K562 (cell line): ENCODE results near the gene SYS1. TPM values are rescaled to one million over a fixed set of nuclear protein-coding genes. Genes with fewer than 3 reads are reported as not detected.

Experiments
- ATAC-seq: fragments of 200-7000 bp; cut with Tn5 transposase; 3 replicates; pipeline ENCODE4 v1.9.1; 2020; ENCODE audit warnings: moderate library complexity
- BruUV-seq: library from RNA; stranded (reverse); fragments of 400-500 nt; replicated peaks from 2 replicates; lab custom pipeline; 2021; lab: Mats Ljungman, UMichigan
- CTCF ChIA-PET: fragments of 300-600 bp; formaldehyde crosslinking; extraction: SDS; loops from one replicate; lab custom pipeline; 2021; ENCODE audit warnings: low intra/inter-chr PET ratio; lab: Yijun Ruan, JAX
- POLR2A ChIA-PET: fragments of 300-600, 350-650 bp; sonication (Branson Sonifier 250); formaldehyde crosslinking; extraction: SDS; loops from one replicate; lab custom pipeline; 2021; ENCODE audit warnings: antibody characterized with exemption, inconsistent platforms; lab: Yijun Ruan, JAX
- DNase-seq, 4 experiments: peaks; one replicate each; pipeline versions ENCODE4 v3.0.0 to v3.0.0-alpha.2; 2011 to 2018; ENCODE audit warnings: low spot score in 3 of 4, mixed read lengths in 3 of 4; ENCODE audit errors: extremely low read depth in 1 of 4
- FAIRE-seq: peaks from 2 replicates; lab custom pipeline; 2011; peaks lifted over from hg19 to GRCh38; lab: Jason Lieb, UNC
- H2AFZ ChIP-seq: 2 replicates; pipeline ENCODE4 v1.6.0; 2011; ENCODE audit warnings: low read depth, low read length, control low read depth, inconsistent platforms
- H3K27ac ChIP-seq: fragments of 200-600 bp; 3 replicates; pipeline ENCODE4 v1.8.0; 2011; ENCODE audit warnings: low read depth, mild to moderate bottlenecking, control low read depth, inconsistent platforms, low read length, moderate library complexity, mixed read lengths; ENCODE audit errors: extremely low read depth
- H3K27me3 ChIP-seq, 2 experiments: fragments of 300-600 bp in 1 of 2; 2 replicates in 1 of 2; 3 replicates in 1 of 2; pipeline versions ENCODE4 v1.6.0 to v1.8.0; 2011; ENCODE audit warnings: inconsistent platforms in 2 of 2, low read length in 2 of 2, mild to moderate bottlenecking in 1 of 2, mixed read lengths in 1 of 2, moderate library complexity in 1 of 2; ENCODE audit not compliant: control insufficient read depth in 2 of 2, insufficient read depth in 2 of 2
- H3K36me3 ChIP-seq: fragments of 300-600 bp; 3 replicates; pipeline ENCODE4 v1.8.0; 2011; ENCODE audit warnings: mild to moderate bottlenecking, low read length, inconsistent platforms; ENCODE audit not compliant: control insufficient read depth, insufficient read depth
- H3K4me1 ChIP-seq, 2 experiments: fragments of 200-600 bp in 1 of 2; replicated peaks in 1 of 2; 2 replicates in 1 of 2; 3 replicates in 1 of 2; pipeline versions ENCODE4 v1.5.1 to v1.8.0; 2011; ENCODE audit warnings: inconsistent platforms in 2 of 2, low read length in 2 of 2, mild to moderate bottlenecking in 1 of 2, mixed read lengths in 1 of 2, moderate library complexity in 1 of 2; ENCODE audit not compliant: control insufficient read depth in 2 of 2, insufficient read depth in 2 of 2
- H3K4me2 ChIP-seq: 2 replicates; pipeline ENCODE4 v1.6.1; 2011; ENCODE audit warnings: low read length, control low read depth, inconsistent platforms, mixed read lengths; ENCODE audit not compliant: insufficient read depth
- H3K4me3 ChIP-seq: fragments of 200-600 bp; sonication (generic), shearing (Covaris generic); 2 replicates; pipeline ENCODE4 v1.5.1; 2016; ENCODE audit warnings: control low read depth, inconsistent platforms
- H3K79me2 ChIP-seq: fragments of 200-600 bp; 3 replicates; pipeline ENCODE4 v1.8.0; 2011; ENCODE audit warnings: low read length, inconsistent platforms; ENCODE audit not compliant: control insufficient read depth, insufficient read depth
- H3K9ac ChIP-seq, 2 experiments: 2 replicates each; pipeline versions ENCODE4 v1.6.0 to v1.6.1; 2011; ENCODE audit warnings: low read depth in 2 of 2, low read length in 2 of 2, control low read depth in 1 of 2, inconsistent platforms in 1 of 2, mild to moderate bottlenecking in 1 of 2, mixed read lengths in 1 of 2; ENCODE audit not compliant: insufficient read depth in 1 of 2
- H3K9me1 ChIP-seq: one replicate; pipeline ENCODE4 v1.6.0; 2011; ENCODE audit warnings: inconsistent platforms, mild to moderate bottlenecking, low read length, moderate library complexity; ENCODE audit not compliant: control insufficient read depth, insufficient read depth
- H3K9me3 ChIP-seq: replicated peaks from 2 replicates; pipeline ENCODE4 v1.5.1; 2011; ENCODE audit warnings: low read depth, low read length, inconsistent platforms; ENCODE audit not compliant: control insufficient read depth, insufficient read depth
- H4K20me1 ChIP-seq: replicated peaks from 2 replicates; pipeline ENCODE4 v1.6.1; 2011; ENCODE audit warnings: low read length, inconsistent platforms, mixed read lengths; ENCODE audit not compliant: control insufficient read depth, insufficient read depth
- SAFB ChIP-seq: fragments of 200-400 bp; formaldehyde crosslinking; IDR thresholded peaks from 2 replicates; pipeline ENCODE4 v1.6.1; 2017; ENCODE audit warnings: low read depth, low read length, borderline replicate concordance
- ZNF707 ChIP-seq: fragments of 250-450 bp; sonication (Bioruptor Pico); conservative IDR thresholded peaks from 2 replicates; pipeline ENCODE4 v1.8.0; 2022; ENCODE audit warnings: inconsistent platforms, mild to moderate bottlenecking, moderate library complexity
- ZNF717 ChIP-seq: fragments of 250-450 bp; sonication (Bioruptor Pico); IDR thresholded peaks from 2 replicates; pipeline ENCODE4 v1.5.0; 2021
- WGBS: fragments of 100-300 bp; shearing (Covaris generic); methylation state at CpG from one replicate; pipeline ENCODE4 v1.1.6; 2016; ENCODE audit warnings: low coverage, mixed read lengths; ENCODE audit not compliant: insufficient coverage; ENCODE audit errors: missing lambda C conversion rate; 5-methylcytosine and 5-hydroxymethylcytosine counted together
- in situ Hi-C: fragments of 300-500 bp; cut with MboI; formaldehyde crosslinking; loops from 4 replicates; pipeline ENCODE4 v1.15.0; 2018; ENCODE audit warnings: inconsistent platforms, mixed read lengths
- intact Hi-C: fragments of 100-400 bp; cut with micrococcal nuclease; formaldehyde crosslinking; loops from 2 replicates; pipeline ENCODE4 v1.14.2; 2022
- polyA plus RNA-seq, 8 experiments: library from polyadenylated mRNA; depleted of rRNA in 4 of 8; stranded (reverse) in 5 of 8; unstranded in 3 of 8; fragments of >200 nt; fragmentation: Nextera tagmentation in 2 of 8; fragmentation: Illumina TruSeq in 1 of 8; extraction: Ambion mirVana in 2 of 8; extraction: Trizol in 1 of 8; gene quantifications; 2 replicates each; pipeline versions ENCODE4 v1.2.1 to v1.2.3, GENCODE V29; 2011 to 2014; ENCODE audit warnings: inconsistent platforms in 1 of 8, missing spikeins in 1 of 8
- total RNA-seq, 7 experiments: library from RNA; depleted of rRNA in 6 of 7; stranded (reverse); fragments of >200 nt in 6 of 7; fragmentation: Illumina TruSeq in 2 of 7; extraction: Trizol in 2 of 7; gene quantifications; 2 replicates each; pipeline versions ENCODE4 v1.2.1 to v1.2.3, GENCODE V29; 2011 to 2021; ENCODE audit warnings: low replicate concordance in 1 of 7

The SYS1 gene
- total and polyA plus RNA-seq, 9 of the 15 experiments (the other 6 are each of a cell fraction or from before 2014, with no cell fraction given) = 11.1 to 25.2 (median 17.5) TPM

DNA sequence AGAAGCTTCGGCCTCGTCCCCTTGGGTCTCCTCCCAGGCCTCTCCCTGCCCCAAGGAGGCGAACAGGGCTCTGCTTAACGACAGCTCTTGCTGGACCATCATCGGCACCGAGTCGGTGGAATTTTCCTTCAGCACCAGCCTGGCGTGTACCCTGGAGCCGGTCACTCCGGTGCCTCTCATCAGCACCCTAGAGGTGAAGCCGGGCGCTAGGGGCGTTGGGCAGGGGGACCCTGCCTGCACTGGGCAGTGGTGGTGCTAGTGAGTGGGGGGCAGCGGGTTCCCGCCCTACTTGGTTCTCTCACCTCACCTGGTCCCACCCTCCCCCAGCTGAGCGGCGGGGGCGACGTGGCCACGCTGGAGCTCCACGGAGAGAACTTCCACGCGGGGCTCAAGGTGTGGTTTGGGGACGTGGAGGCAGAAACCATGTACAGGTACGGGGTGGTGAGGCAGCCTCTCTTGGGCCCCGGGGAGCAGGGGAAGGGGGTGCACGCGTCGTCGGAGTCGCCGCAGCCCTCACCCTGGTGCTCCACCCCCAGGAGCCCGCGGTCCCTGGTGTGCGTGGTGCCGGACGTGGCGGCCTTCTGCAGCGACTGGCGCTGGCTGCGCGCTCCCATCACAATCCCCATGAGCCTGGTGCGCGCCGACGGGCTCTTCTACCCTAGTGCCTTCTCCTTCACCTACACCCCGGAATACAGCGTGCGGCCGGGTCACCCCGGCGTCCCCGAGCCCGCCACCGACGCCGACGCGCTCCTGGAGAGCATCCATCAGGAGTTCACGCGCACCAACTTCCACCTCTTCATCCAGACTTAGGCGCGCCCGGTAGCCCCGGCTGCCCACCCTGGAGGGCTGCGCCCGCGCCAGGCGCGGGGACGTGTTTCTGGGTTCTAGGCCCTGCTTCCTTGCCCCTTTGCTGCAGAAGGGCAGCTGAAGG lies 46.5 kb upstream of the SYS1 start:
- no peak overlapping the region for H3K9ac ChIP-seq
- 17% methylated on average over 52 of the region's 71 CpGs for WGBS
- TF ChIP-seq ZNF707 (no peak), SAFB (peak; percentile 19; the same call in 1 of the 2 replicates), ZNF717 (CRISPR knock-in tag) (no peak)
- TF ChIP-seq, all 486 proteins: peak for 1
- H3K27me3 ChIP-seq = peaks cover 13 to 47% of the 10 kb centered on the region in 2 experiments; a peak in 4 of 5 replicates
- BruUV-seq = no TSS peak
- POLR2A ChIA-PET = interaction anchor here (0.6 to 1.1 kb wide), 6 partner anchors 9 to 349 kb away, joined by 3 read pairs; no protein-coding TSS in a partner anchor
- H3K9me3 ChIP-seq = no peaks in the 10 kb centered on the region
- no peaks in the 10 kb centered on the region for H3K79me2 ChIP-seq
- no peak for DNase-seq
- FAIRE-seq = no peak
- in situ Hi-C loops (no loop called here), intact Hi-C loops (loop anchor here (10.0 kb wide), 1 partner anchor 228 kb away; the partner anchor contains the start of gene EPPIN)
- peaks cover 0 to 22% of the 10 kb centered on the region in 2 experiments; a peak in 2 of 5 replicates for H3K4me1 ChIP-seq
- peaks cover 5% of the 10 kb centered on the region; the same call in 1 of the 2 replicates for H4K20me1 ChIP-seq
- H3K4me2 ChIP-seq = no peak overlapping the region
- ATAC-seq = no peak
- no peaks in the 10 kb centered on the region for H3K36me3 ChIP-seq
- H3K27ac ChIP-seq = no peak overlapping the region
- H3K9me1 ChIP-seq = peaks cover 3% of the 10 kb centered on the region
- H2AFZ ChIP-seq = no peak overlapping the region
- H3K4me3 ChIP-seq = no peak overlapping the region
- CTCF ChIA-PET = interaction anchor here (0.9 kb wide), 1 partner anchor 454 kb away, joined by 3 read pairs; no protein-coding TSS in a partner anchor
